Neural cell (in vitro differentiated cells): ENCODE data around the gene FAM107B. TPM values are rescaled to one million over a fixed set of nuclear protein-coding genes. Genes with fewer than 3 reads are reported as not detected.
A peak's percentile ranks its signal among the peaks of the same experiment; 100 is the strongest.

Experiments used
- H2AFZ ChIP-seq: fragments of 200-600, 300-800 bp; sonication (generic), shearing (Covaris generic); 2 replicates; pipeline ENCODE4 v1.6.0; 2014; ENCODE audit warnings: low read depth, mild to moderate bottlenecking, antibody characterized with exemption, low read length, moderate library complexity
- H3F3A ChIP-seq: fragments of 200-600 bp; shearing (Covaris generic); 2 replicates; pipeline ENCODE4 v1.6.1; 2016; ENCODE audit warnings: mild to moderate bottlenecking, moderate library complexity, mixed read lengths, antibody characterized with exemption, low read length; ENCODE audit not compliant: insufficient read depth, poor library complexity, severe bottlenecking
- H3K27ac ChIP-seq: fragments of 200-600, 300-800 bp; sonication (generic), shearing (Covaris generic); 2 replicates; pipeline ENCODE4 v1.5.1; 2014; ENCODE audit warnings: mild to moderate bottlenecking, low read length, moderate library complexity
- H3K27me3 ChIP-seq: fragments of 300-800, 200-600 bp; sonication (generic), shearing (Covaris generic); 2 replicates; pipeline ENCODE4 v1.6.0; 2014; ENCODE audit warnings: mild to moderate bottlenecking, low read depth, low read length, moderate library complexity; ENCODE audit not compliant: insufficient read depth
- H3K36me3 ChIP-seq: fragments of 300-800, 200-600 bp; sonication (generic), shearing (Covaris generic); 2 replicates; pipeline ENCODE4 v1.5.1; 2014; ENCODE audit warnings: mild to moderate bottlenecking, antibody characterized with exemption, low read length, moderate library complexity; ENCODE audit not compliant: insufficient read depth
- H3K4me2 ChIP-seq: fragments of 300-800, 200-600 bp; sonication (generic), shearing (Covaris generic); 2 replicates; pipeline ENCODE4 v1.6.0; 2014; ENCODE audit warnings: mild to moderate bottlenecking, low read length
- H3K4me3 ChIP-seq: fragments of 300-800, 200-600 bp; sonication (generic), shearing (Covaris generic); 2 replicates; pipeline ENCODE4 v1.5.1; 2014; ENCODE audit warnings: mild to moderate bottlenecking, low read length, moderate library complexity
- H3K79me2 ChIP-seq: fragments of 200-600 bp; shearing (Covaris generic); replicated peaks from 2 replicates; pipeline ENCODE4 v1.6.0; 2014; ENCODE audit warnings: mild to moderate bottlenecking, low read length, moderate library complexity; ENCODE audit not compliant: insufficient read depth
- H3K9ac ChIP-seq: fragments of 300-800, 200-600 bp; sonication (generic), shearing (Covaris generic); 2 replicates; pipeline ENCODE4 v1.6.1; 2016; ENCODE audit warnings: mild to moderate bottlenecking, low read length, mixed read lengths
- H3K9me2 ChIP-seq: fragments of 200-600 bp; shearing (Covaris generic); 2 replicates; pipeline ENCODE4 v1.6.1; 2016; ENCODE audit warnings: mild to moderate bottlenecking, low read length, mixed read lengths; ENCODE audit not compliant: insufficient read depth
- H3K9me3 ChIP-seq: fragments of 200-600, 300-800 bp; sonication (generic), shearing (Covaris generic); 2 replicates; pipeline ENCODE4 v1.6.1; 2016; ENCODE audit warnings: mild to moderate bottlenecking, mixed run types, low read length, moderate library complexity, mixed read lengths
- H4K20me1 ChIP-seq: fragments of 200-600 bp; shearing (Covaris generic); 2 replicates; pipeline ENCODE4 v1.6.1; 2016; ENCODE audit warnings: mild to moderate bottlenecking, mixed run types; ENCODE audit not compliant: insufficient read depth
- CTCF ChIP-seq: fragments of 450-650 bp; IDR thresholded peaks from 2 replicates; pipeline ENCODE4 v1.5.1; 2014; ENCODE audit warnings: antibody characterized with exemption, mild to moderate bottlenecking, moderate library complexity; ENCODE audit not compliant: poor library complexity, severe bottlenecking
- EP300 ChIP-seq: fragments of 450-650 bp; conservative IDR thresholded peaks from 2 replicates; pipeline ENCODE4 v1.6.1; 2014; ENCODE audit warnings: antibody characterized with exemption, mild to moderate bottlenecking, moderate library complexity; ENCODE audit not compliant: poor library complexity, severe bottlenecking
- EZH2 ChIP-seq: fragments of 200-600, 300-800 bp; shearing (Covaris generic), sonication (generic); IDR thresholded peaks from 2 replicates; pipeline ENCODE4 v1.6.1; 2014; ENCODE audit warnings: antibody characterized with exemption, low read length, borderline replicate concordance, mild to moderate bottlenecking; ENCODE audit not compliant: insufficient read depth, poor library complexity, severe bottlenecking
- MXI1 ChIP-seq: fragments of 450-650 bp; conservative IDR thresholded peaks from 2 replicates; pipeline ENCODE4 v1.6.1; 2014; ENCODE audit warnings: antibody characterized with exemption, mild to moderate bottlenecking; ENCODE audit not compliant: poor library complexity, severe bottlenecking
- POLR2AphosphoS5 ChIP-seq: IDR thresholded peaks from 2 replicates; pipeline ENCODE4 v1.6.1; 2012
- RAD21 ChIP-seq: fragments of 450-650 bp; conservative IDR thresholded peaks from 2 replicates; pipeline ENCODE4 v1.6.1; 2014; ENCODE audit warnings: antibody characterized with exemption, mild to moderate bottlenecking, moderate library complexity
- REST ChIP-seq: IDR thresholded peaks from 2 replicates; pipeline ENCODE4 v1.6.1; 2012; ENCODE audit warnings: borderline replicate concordance
- SMC3 ChIP-seq: fragments of 450-650 bp; conservative IDR thresholded peaks from 2 replicates; pipeline ENCODE4 v1.6.1; 2014; ENCODE audit warnings: antibody characterized with exemption, mild to moderate bottlenecking, moderate library complexity; ENCODE audit not compliant: poor library complexity
- TAF1 ChIP-seq: IDR thresholded peaks from 2 replicates; pipeline ENCODE4 v1.6.1; 2012; ENCODE audit warnings: low read depth
- polyA plus RNA-seq: library from polyadenylated mRNA; depleted of rRNA; stranded (reverse); fragments of >200 nt; gene quantifications from 2 replicates; pipeline ENCODE4 v1.2.3, GENCODE V29; 2014

Gene FAM107B
- polyA plus RNA-seq, 1 donor from 2014 or later: 106 TPM

GRCh38 chr10:14605231-14605925, 169.3 kb downstream of the FAM107B start:
- peak overlapping the region; percentile 78 for H3K9ac ChIP-seq
- H3K4me3 ChIP-seq: peak overlapping the region; percentile 67
- H2AFZ ChIP-seq: no peak overlapping the region
- no peaks in the 10 kb centered on the region for H3K9me2 ChIP-seq
- H3K27me3 ChIP-seq: no peaks in the 10 kb centered on the region
- H3K27ac ChIP-seq: peak overlapping the region; percentile 56
- H3K36me3 ChIP-seq: no peaks in the 10 kb centered on the region
- H3K79me2 ChIP-seq: peaks cover 30% of the 10 kb centered on the region
- peak overlapping the region; percentile 83 for H3K4me2 ChIP-seq
- H3F3A ChIP-seq: no peaks in the 10 kb centered on the region
- H4K20me1 ChIP-seq: no peaks in the 10 kb centered on the region
- no peaks in the 10 kb centered on the region for H3K9me3 ChIP-seq
- no peak for TF ChIP-seq REST
- TF ChIP-seq RAD21: no peak
- no peak for TF ChIP-seq CTCF
- no peak for TF ChIP-seq TAF1
- no peak for TF ChIP-seq EZH2
- TF ChIP-seq EP300: no peak
- no peak for TF ChIP-seq POLR2AphosphoS5
- TF ChIP-seq MXI1: no peak
- TF ChIP-seq SMC3: no peak

GRCh38 chr10:14604181-14605142, 170.2 kb downstream of the FAM107B start:
- TF ChIP-seq REST (peak; percentile 71), POLR2AphosphoS5 (peak; percentile 29), RAD21 (peak; percentile 55), MXI1 (peak; percentile 52), CTCF (no peak), EZH2 (no peak), EP300 (peak; percentile 14), TAF1 (no peak), SMC3 (peak; percentile 59)
- peaks cover 40% of the 10 kb centered on the region for H3K79me2 ChIP-seq
- H3K27ac ChIP-seq: peak overlapping the region; percentile 56
- H3K4me2 ChIP-seq: peak overlapping the region; percentile 83
- no peaks in the 10 kb centered on the region for H4K20me1 ChIP-seq
- peak overlapping the region; percentile 78 for H3K9ac ChIP-seq
- H3K4me3 ChIP-seq: peak overlapping the region; percentile 67
- H3F3A ChIP-seq: no peaks in the 10 kb centered on the region
- no peaks in the 10 kb centered on the region for H3K27me3 ChIP-seq
- H3K9me2 ChIP-seq: no peaks in the 10 kb centered on the region
- H2AFZ ChIP-seq: peak overlapping the region; percentile 43
- no peaks in the 10 kb centered on the region for H3K36me3 ChIP-seq
- H3K9me3 ChIP-seq: no peaks in the 10 kb centered on the region
